Prostate gland (tissue), 2 donors: ENCODE results near the gene MPPED1.

ENCODE experiments used
- CTCF ChIP-seq, 4 experiments: fragments of 200-600 bp in 2 of 4; fragments of 450-650 bp in 2 of 4; sonication (generic) in 2 of 4; IDR thresholded peaks; 1 replicate in 3 of 4; 2 replicates in 1 of 4; pipeline ENCODE4 v1.5.1; 2016 to 2019; ENCODE audit warnings: antibody characterized with exemption in 4 of 4, mild to moderate bottlenecking in 2 of 4, moderate library complexity in 2 of 4
- POLR2A ChIP-seq: fragments of 450-650 bp; IDR thresholded peaks from one replicate; pipeline ENCODE4 v1.6.1; 2016; ENCODE audit warnings: antibody characterized with exemption, mild to moderate bottlenecking

- TF ChIP-seq CTCF (IDR thresholded peaks at IDR 0.05) (no peak), POLR2A (no peak)
Measured at GRCh38 chr22:43510281-43511070, 98.7 kb downstream of the MPPED1 start.
